Measurements from ENCODE around the gene TPBGL. TPM values are rescaled to one million over a fixed set of nuclear protein-coding genes. Genes with fewer than 3 reads are reported as not detected.

Gene TPBGL
- polyA plus RNA-seq, 1 experiment, result not detected

GRCh38 chr11:75241036-75241905, 697 bp downstream of the TPBGL start:
- peak; percentile 39 for DNase-seq (ENCODE audit: low read depth)
- ChIA-PET POLR2A (no interaction called here), CTCF (interaction anchor here (0.6 to 7.0 kb wide), 43 partner anchors 9 to 1462 kb away, joined by 3 to 66 read pairs (median 4); partner anchors contain the start of gene SLCO2B1)
- peaks cover 45% of the 10 kb centered on the region for H3K27me3 ChIP-seq (ENCODE audit: control insufficient read depth, insufficient read depth, low read length)
- peak overlapping the region; percentile 38 for H3K4me3 ChIP-seq (ENCODE audit: low read depth, low read length)
- peak; percentile 31 for TF ChIP-seq CTCF (IDR thresholded peaks at IDR 0.05; ENCODE audit: insufficient read depth, low read depth, low read length)
- no peaks in the 10 kb centered on the region for H3K36me3 ChIP-seq (ENCODE audit: control insufficient read depth, insufficient read depth, low read length)

GRCh38 chr11:75241906-75242644, 1.5 kb downstream of the TPBGL start:
- peak overlapping the region; percentile 38 for H3K4me3 ChIP-seq (ENCODE audit: low read depth, low read length)
- CTCF ChIA-PET, result interaction anchor here (0.6 to 7.0 kb wide), 36 partner anchors 8 to 1463 kb away, joined by 3 to 66 read pairs (median 5); partner anchors contain the start of gene SLCO2B1
- H3K36me3 ChIP-seq (ENCODE audit: control insufficient read depth, insufficient read depth, low read length), result no peaks in the 10 kb centered on the region
- no peak for TF ChIP-seq CTCF (IDR thresholded peaks at IDR 0.05; ENCODE audit: insufficient read depth, low read depth, low read length)
- peaks cover 44% of the 10 kb centered on the region for H3K27me3 ChIP-seq (ENCODE audit: control insufficient read depth, insufficient read depth, low read length)
- no peak for DNase-seq (ENCODE audit: low read depth)
- POLR2A ChIA-PET, result no interaction called here

- Histone ChIP-seq H3K4me3 (ENCODE audit: low read depth, low read length) (no peak overlapping the region), H3K27me3 (ENCODE audit: control insufficient read depth, insufficient read depth, low read length) (peaks cover 43% of the 10 kb centered on the region), H3K36me3 (ENCODE audit: control insufficient read depth, insufficient read depth, low read length) (no peaks in the 10 kb centered on the region)
- no peak for DNase-seq (ENCODE audit: low read depth)
- CTCF ChIA-PET, result interaction anchor here (0.7 to 7.0 kb wide), 25 partner anchors 7 to 1464 kb away, joined by 3 to 66 read pairs (median 7); no protein-coding TSS in a partner anchor
- POLR2A ChIA-PET, result no interaction called here
- no peak for TF ChIP-seq CTCF (IDR thresholded peaks at IDR 0.05; ENCODE audit: insufficient read depth, low read depth, low read length)
Measured at GRCh38 chr11:75242722-75243600, 2.4 kb downstream of the TPBGL start.

GRCh38 chr11:75244052-75244814, 3.7 kb downstream of the TPBGL start:
- ChIA-PET POLR2A (no interaction called here), CTCF (interaction anchor here (1.0 to 4.9 kb wide), 5 partner anchors 11 to 221 kb away, joined by 3 to 66 read pairs (median 8); no protein-coding TSS in a partner anchor)
- no peak for DNase-seq (ENCODE audit: low read depth)
- Histone ChIP-seq H3K27me3 (ENCODE audit: control insufficient read depth, insufficient read depth, low read length) (peaks cover 38% of the 10 kb centered on the region), H3K36me3 (ENCODE audit: control insufficient read depth, insufficient read depth, low read length) (no peaks in the 10 kb centered on the region), H3K4me3 (ENCODE audit: low read depth, low read length) (no peak overlapping the region)
- no peak for TF ChIP-seq CTCF (IDR thresholded peaks at IDR 0.05; ENCODE audit: insufficient read depth, low read depth, low read length)
